ENCODE measurements around the gene STH. TPM values are rescaled to one million over a fixed set of nuclear protein-coding genes. Genes with fewer than 3 reads are reported as not detected.

Gene STH
- total and polyA plus RNA-seq, 12 donors, result not detected

DNA sequence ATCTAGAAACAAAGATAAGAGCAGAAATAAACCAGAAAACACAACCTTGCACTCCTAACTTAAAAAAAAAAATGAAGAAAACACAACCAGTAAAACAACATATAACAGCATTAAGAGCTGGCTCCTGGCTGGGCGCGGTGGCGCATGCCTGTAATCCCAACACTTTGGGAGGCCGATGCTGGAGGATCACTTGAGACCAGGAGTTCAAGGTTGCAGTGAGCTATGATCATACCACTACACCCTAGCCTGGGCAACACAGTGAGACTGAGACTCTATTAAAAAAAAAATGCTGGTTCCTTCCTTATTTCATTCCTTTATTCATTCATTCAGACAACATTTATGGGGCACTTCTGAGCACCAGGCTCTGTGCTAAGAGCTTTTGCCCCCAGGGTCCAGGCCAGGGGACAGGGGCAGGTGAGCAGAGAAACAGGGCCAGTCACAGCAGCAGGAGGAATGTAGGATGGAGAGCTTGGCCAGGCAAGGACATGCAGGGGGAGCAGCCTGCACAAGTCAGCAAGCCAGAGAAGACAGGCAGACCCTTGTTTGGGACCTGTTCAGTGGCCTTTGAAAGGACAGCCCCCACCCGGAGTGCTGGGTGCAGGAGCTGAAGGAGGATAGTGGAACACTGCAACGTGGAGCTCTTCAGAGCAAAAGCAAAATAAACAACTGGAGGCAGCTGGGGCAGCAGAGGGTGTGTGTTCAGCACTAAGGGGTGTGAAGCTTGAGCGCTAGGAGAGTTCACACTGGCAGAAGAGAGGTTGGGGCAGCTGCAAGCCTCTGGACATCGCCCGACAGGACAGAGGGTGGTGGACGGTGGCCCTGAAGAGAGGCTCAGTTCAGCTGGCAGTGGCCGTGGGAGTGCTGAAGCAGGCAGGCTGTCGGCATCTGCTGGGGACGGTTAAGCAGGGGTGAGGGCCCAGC lies 2.6 kb downstream of the STH start:
- intact Hi-C loops (cut with DNase I), result loop anchor here (5.0 kb wide), 3 partner anchors 41 to 211 kb away; no protein-coding TSS in a partner anchor
- H3K27me3 ChIP-seq, result no peaks in the 10 kb centered on the region
- no peak overlapping the region for H3K27ac ChIP-seq
- peaks cover 0 to 14% of the 10 kb centered on the region in 2 donors for H3K4me1 ChIP-seq (replicated peaks in 1 of 2)
- no peaks in the 10 kb centered on the region for H3K9me3 ChIP-seq (replicated peaks in 1 of 3)
- no peak overlapping the region for H3K4me3 ChIP-seq
- no peaks in the 10 kb centered on the region for H3K36me3 ChIP-seq (replicated peaks in 1 of 2)
- 69 to 76% (median 69%) methylated on average over 12 to 13 of the region's 13 CpGs for WGBS, 4 donors
- no peak for TF ChIP-seq POLR2A (IDR thresholded peaks at IDR 0.05)
- TF ChIP-seq, protein P1, sequence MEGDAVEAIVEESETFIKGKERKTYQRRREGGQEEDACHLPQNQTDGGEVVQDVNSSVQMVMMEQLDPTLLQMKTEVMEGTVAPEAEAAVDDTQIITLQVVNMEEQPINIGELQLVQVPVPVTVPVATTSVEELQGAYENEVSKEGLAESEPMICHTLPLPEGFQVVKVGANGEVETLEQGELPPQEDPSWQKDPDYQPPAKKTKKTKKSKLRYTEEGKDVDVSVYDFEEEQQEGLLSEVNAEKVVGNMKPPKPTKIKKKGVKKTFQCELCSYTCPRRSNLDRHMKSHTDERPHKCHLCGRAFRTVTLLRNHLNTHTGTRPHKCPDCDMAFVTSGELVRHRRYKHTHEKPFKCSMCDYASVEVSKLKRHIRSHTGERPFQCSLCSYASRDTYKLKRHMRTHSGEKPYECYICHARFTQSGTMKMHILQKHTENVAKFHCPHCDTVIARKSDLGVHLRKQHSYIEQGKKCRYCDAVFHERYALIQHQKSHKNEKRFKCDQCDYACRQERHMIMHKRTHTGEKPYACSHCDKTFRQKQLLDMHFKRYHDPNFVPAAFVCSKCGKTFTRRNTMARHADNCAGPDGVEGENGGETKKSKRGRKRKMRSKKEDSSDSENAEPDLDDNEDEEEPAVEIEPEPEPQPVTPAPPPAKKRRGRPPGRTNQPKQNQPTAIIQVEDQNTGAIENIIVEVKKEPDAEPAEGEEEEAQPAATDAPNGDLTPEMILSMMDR (IDR thresholded peaks at IDR 0.05), result no peak
- no peak for DNase-seq

DNA sequence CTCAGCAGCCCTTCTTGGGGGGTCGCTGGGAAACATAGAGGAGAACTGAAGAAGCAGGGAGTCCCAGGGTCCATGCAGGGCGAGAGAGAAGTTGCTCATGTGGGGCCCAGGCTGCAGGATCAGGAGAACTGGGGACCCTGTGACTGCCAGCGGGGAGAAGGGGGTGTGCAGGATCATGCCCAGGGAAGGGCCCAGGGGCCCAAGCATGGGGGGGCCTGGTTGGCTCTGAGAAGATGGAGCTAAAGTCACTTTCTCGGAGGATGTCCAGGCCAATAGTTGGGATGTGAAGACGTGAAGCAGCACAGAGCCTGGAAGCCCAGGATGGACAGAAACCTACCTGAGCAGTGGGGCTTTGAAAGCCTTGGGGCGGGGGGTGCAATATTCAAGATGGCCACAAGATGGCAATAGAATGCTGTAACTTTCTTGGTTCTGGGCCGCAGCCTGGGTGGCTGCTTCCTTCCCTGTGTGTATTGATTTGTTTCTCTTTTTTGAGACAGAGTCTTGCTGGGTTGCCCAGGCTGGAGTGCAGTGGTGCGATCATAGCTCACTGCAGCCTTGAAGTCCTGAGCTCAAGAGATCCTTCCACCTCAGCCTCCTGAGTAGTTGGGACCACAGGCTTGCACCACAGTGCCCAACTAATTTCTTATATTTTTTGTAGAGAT lies 3.4 kb downstream of the STH start:
- Histone ChIP-seq H3K4me1 (replicated peaks in 1 of 2) (peaks cover 0 to 14% of the 10 kb centered on the region in 2 donors), H3K27me3 (no peaks in the 10 kb centered on the region), H3K4me3 (no peak overlapping the region), H3K9me3 (replicated peaks in 1 of 3) (no peaks in the 10 kb centered on the region), H3K27ac (no peak overlapping the region), H3K36me3 (replicated peaks in 1 of 2) (no peaks in the 10 kb centered on the region)
- DNase-seq, result peak; percentile 46 to 91 (median 79)
- WGBS, 4 donors, result 20 to 27% (median 23%) methylated on average over 8 of the region's 8 CpGs
- intact Hi-C loops (cut with DNase I), result loop anchor here (5.0 kb wide), 3 partner anchors 40 to 210 kb away; no protein-coding TSS in a partner anchor
- TF ChIP-seq, protein P1 (IDR thresholded peaks at IDR 0.05), result peak; percentile 91 to 98 (median 94)
- TF ChIP-seq POLR2A (IDR thresholded peaks at IDR 0.05), result no peak

DNA sequence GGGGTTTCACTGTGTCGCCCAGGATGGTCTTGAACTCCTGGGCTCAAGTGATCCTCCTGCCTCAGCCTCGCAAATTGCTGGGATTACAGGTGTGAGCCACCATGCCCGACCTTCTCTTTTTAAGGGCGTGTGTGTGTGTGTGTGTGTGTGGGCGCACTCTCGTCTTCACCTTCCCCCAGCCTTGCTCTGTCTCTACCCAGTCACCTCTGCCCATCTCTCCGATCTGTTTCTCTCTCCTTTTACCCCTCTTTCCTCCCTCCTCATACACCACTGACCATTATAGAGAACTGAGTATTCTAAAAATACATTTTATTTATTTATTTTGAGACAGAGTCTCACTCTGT lies 3.9 kb downstream of the STH start:
- WGBS, 4 donors, result 58 to 76% (median 66%) methylated on average over 7 of the region's 7 CpGs
- Histone ChIP-seq H3K4me1 (replicated peaks in 1 of 2) (peaks cover 0 to 14% of the 10 kb centered on the region in 2 donors), H3K27ac (no peak overlapping the region), H3K36me3 (replicated peaks in 1 of 2) (no peaks in the 10 kb centered on the region), H3K27me3 (no peaks in the 10 kb centered on the region), H3K9me3 (replicated peaks in 1 of 3) (no peaks in the 10 kb centered on the region), H3K4me3 (no peak overlapping the region)
- no peak for DNase-seq
- TF ChIP-seq, protein P1 (IDR thresholded peaks at IDR 0.05), result no peak
- intact Hi-C loops (cut with DNase I), result loop anchor here (5.0 kb wide), 3 partner anchors 39 to 209 kb away; no protein-coding TSS in a partner anchor

All from adrenal gland (tissue), 12 donors.